HG03103 (cell line): ENCODE data around the gene OR2D3.
A peak's percentile ranks its signal among the peaks of the same experiment; 100 is the strongest.
"Not testable (repeated sequence)": the region's sequence is repeated elsewhere in the genome, so short reads cannot be mapped to it uniquely, and the experiment has no call there.

ENCODE experiments used
- ATAC-seq: cut with Tn5 transposase; IDR thresholded peaks from one replicate; pipeline ENCODE4 v1.9.1; 2021; ENCODE audit warnings: low read depth; ENCODE audit not compliant: unreplicated experiment

Gene OR2D3, protein sequence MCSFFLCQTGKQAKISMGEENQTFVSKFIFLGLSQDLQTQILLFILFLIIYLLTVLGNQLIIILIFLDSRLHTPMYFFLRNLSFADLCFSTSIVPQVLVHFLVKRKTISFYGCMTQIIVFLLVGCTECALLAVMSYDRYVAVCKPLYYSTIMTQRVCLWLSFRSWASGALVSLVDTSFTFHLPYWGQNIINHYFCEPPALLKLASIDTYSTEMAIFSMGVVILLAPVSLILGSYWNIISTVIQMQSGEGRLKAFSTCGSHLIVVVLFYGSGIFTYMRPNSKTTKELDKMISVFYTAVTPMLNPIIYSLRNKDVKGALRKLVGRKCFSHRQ

DNA sequence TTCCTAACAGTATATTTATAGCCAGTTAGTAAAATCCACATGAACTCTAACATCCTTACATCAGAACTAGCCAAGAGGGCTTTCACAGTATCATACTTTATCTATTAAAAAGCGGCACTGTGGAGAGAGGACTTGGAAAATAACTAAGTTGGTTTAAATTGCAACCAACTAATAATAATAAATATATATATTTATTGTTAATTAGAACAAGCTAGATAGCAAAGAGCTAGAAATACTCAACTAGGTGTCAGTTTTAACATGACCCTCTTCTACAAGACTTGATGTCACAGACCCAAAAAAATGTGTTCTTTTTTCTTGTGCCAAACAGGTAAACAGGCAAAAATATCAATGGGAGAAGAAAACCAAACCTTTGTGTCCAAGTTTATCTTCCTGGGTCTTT, at the start of gene OR2D3:
Gene OR2D3 (plus strand): TSS at position 301 of the 400 bp plus-strand sequence. CDS start 0 bp downstream, at position 301.
- ATAC-seq = no peak

DNA sequence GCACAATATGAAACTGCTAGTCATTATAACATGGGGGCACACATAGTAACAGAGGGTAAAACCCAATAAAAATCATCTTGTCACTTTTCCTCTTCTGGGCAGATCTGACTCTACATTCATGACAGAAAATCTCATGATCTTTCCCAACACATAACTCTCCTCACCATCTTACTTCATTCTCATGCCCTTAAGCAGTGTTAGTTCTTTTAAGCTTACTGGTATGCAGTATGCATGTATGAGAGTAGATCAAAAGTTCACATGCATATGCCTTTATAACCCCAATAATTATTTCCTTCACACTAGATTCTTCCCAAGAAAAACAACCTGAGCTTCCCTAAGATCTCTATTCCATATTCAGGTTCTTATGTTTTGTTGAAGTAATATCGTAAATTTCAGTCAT, 49.5 kb upstream of the OR2D3 start:
- ATAC-seq = no peak

DNA sequence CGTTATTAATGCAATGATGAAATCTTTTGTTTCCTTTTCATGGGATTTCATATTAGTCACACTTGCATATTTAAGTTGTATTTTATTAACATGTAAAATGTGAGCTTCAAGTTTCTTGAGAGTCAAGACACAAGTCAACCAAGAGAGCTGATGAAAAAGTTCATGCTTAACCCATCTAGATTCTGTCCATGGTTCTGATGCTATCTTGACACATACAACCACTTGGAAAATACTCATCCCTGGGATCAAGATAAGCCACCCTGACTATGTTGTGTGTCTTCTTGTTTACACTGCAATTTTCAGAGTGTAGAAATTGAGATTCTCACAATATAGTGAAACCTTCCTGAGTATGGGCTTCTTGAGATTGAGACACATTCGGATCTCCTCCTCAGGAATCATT, 45.0 kb upstream of the OR2D3 start:
- no peak for ATAC-seq

DNA sequence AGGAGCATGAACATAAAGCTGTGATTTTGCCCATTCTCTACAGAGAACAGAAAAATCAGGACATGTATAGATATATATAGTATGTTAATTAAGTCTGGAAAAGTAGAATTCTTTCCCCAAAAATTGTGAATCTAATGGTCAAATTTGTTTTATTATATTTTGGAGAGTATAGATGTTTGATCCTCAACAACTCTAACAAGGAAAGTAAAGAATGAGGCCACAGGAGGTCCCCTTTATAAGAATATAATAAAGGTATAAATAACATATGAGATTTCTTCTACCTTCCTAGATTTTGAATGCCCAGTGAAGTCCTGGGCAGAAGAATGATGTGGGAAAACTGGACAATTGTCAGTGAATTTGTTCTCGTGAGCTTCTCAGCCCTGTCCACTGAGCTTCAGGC, 44.5 kb upstream of the OR2D3 start, which contains the start of gene OR10A4:
Gene OR10A4 (plus strand): TSS at position 301 of the 400 bp plus-strand sequence. CDS start 23 bp downstream, at position 324.
- ATAC-seq = no peak

DNA sequence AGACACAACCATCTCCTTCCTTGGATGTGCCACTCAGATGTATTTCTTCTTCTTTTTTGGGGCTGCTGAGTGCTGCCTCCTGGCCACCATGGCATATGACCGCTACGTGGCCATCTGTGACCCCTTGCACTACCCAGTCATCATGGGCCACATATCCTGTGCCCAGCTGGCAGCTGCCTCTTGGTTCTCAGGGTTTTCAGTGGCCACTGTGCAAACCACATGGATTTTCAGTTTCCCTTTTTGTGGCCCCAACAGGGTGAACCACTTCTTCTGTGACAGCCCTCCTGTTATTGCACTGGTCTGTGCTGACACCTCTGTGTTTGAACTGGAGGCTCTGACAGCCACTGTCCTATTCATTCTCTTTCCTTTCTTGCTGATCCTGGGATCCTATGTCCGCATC, 43.9 kb upstream of the OR2D3 start:
- ATAC-seq = no peak

DNA sequence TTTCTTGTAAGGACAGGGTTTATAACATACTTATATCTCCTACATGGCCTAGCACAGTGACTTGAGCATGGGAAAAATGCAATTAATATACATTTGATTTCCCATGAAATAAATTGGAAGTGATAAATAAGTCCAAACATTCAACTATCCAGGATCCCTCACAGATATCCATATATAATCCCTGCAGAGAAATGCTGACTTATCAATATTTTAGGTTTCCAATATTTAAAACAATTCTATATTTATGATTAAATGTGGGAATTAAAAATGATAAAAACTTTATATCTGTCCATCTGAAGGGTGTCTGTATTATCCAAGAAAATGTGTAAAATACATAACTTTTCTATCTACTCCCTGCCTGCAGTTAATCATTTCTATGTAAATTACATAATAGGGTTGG, 38.1 kb upstream of the OR2D3 start:
- ATAC-seq = no peak

DNA sequence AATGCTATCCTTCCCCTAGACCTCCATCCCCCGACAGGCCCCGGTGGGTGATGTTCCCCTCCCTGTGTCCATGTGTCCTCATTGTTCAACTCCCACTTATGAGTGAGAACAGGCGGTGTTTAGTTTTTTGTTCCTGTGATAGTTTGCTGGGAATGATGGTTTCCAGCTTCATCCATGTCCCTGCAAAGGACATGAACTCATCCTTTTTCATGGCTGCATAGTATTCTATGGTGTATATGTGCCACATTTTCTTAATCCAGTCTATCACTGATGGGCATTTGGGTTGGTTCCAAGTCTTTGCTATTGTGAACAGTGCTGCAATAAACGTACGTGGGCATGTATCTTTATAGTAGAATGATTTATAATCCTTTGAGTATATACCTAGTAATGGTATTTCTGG, 33.1 kb upstream of the OR2D3 start:
- ATAC-seq = not testable (repeated sequence)

GRCh38 chr11:6888830-6889229, 32.0 kb upstream of the OR2D3 start:
- no peak for ATAC-seq

DNA sequence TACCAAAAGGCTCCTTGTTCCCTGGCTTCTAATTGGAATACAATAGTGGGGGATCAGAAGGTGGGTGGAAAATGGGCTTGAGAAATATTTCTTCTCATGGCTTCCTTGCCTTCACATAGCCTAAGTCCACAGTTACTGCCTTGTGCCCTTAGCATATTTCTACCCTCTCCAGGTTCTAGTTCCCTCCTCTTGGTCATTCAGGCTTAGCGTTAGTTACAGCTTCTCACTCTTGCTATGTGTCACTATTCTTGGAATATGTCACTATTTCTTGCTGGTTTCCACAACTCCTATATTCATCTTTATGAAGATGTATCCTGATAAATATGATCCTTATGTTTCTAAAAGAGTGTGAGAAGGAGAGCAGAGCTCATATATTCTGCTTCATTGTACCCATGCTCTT, 31.0 kb upstream of the OR2D3 start:
- no peak for ATAC-seq

GRCh38 chr11:6892400-6892799, 28.4 kb upstream of the OR2D3 start, which contains the start of gene OR2D2:
OR2D2 (minus strand) TSS chr11:6892500; CDS start chr11:6892500, 0 bp downstream.
- ATAC-seq = no peak

DNA sequence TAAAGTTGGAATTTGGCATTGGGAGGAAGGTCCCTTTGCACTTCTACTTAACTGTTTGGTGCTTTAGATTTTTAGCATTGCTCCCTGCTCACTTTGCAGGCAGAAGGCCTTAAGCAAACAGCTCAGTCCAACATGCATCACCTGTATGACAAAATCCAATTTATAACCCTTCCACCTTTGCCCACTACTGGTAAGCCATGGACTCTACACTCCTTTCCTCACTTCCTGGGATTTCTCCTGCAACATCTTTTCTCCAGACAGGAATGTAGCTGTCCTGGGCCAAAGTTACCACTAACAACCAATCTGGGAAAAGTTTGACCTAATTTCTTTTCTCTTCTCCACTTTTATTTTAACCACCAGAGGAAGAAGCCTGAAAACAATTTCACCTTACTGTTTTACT, 26.7 kb upstream of the OR2D3 start:
- no peak for ATAC-seq

GRCh38 chr11:6895010-6895409, 25.8 kb upstream of the OR2D3 start:
- peak; percentile 82 for ATAC-seq

DNA sequence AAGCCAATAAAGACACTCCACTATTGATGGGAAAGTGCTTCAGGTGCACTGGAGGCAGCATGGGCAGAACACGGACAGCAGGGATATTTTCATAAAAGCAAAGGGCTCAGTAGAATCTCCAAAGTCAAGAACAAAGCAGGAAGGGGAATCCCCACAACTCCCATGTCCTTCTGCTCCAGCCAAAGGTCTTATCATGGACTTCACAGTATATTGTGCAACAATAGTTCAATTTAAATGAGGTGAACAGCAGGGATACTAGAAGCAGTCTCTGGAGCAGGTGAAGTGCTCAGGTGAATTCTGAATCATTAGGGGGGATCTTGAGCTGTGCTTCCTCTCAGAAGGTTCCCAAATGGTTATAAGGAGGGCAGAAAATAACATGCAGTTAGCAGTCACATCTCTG, 21.9 kb upstream of the OR2D3 start:
- ATAC-seq = no peak

DNA sequence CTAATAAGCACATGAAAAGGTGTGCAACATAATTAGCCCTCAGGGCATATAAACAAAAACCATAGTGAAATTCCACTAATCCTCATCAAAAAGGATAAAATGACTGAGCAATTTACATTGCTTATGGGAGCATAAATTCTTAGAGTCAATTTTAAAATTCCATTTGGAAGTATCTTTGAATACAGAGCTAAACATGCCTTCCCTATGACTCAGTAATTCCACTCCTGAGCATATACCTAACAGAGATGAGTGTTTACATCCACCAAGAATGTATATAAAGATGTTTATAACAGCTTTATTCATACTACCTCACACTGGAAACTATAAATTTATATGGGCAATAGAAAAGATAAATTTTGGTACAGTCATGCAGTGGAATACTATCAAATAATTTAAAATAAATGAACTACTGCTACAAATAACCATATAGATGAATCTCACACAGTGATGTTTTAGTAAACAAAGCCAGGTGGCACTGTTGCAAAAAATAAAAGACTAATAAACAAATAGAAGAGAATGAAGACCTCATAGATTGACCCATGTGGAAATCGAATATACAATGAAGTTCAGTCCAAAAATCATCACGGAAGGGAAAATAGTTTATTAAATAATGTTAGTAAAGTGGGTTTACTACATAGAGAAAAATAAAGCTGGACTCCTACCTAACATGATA, 20.3 kb upstream of the OR2D3 start:
- ATAC-seq = no peak

DNA sequence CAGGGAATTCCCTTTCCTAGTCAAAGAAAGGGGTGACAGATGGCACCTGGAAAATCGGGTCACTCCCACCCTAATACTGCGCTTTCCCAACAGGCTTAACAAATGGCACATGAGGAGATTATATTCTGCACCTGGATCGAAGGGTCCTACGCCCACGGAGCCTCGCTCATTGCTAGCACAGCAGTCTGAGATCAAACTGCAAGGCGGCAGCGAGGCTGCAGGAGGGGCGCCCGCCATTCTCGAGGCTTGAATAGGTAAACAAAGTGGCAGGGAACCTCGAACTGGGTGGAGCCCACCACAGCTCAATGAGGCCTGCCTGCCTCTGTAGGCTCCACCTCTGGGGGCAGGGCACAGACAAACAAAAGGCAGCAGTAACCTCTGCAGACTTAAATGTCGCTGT, 16.0 kb upstream of the OR2D3 start:
- ATAC-seq = not testable (repeated sequence)

- no peak for ATAC-seq
Observed at GRCh38 chr11:6911378-6911777, 9.4 kb upstream of the OR2D3 start.

DNA sequence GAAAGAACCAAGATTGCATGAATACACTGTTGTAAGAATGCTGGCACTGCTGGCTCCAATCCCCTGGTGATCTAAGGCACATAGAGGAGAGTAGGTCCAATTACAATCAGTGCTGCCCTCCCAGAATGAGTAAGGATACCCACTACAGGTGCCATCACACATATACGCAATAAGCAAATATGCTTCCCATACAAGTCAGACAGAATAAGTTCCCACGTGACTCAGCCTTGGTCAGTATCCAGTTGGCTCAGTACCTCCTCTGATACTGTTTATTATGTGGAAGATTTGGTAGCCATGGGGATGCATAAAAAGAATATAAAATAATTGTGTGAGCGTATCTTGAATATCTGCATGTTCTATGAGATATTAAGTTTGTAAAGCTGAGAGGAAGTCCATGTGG, 8.9 kb upstream of the OR2D3 start:
- no peak for ATAC-seq

- ATAC-seq = no peak
Observed at GRCh38 chr11:6919698-6920097, 1.1 kb upstream of the OR2D3 start.

- no peak for ATAC-seq
Observed at GRCh38 chr11:6925007-6925577, 4.3 kb downstream of the OR2D3 start.

DNA sequence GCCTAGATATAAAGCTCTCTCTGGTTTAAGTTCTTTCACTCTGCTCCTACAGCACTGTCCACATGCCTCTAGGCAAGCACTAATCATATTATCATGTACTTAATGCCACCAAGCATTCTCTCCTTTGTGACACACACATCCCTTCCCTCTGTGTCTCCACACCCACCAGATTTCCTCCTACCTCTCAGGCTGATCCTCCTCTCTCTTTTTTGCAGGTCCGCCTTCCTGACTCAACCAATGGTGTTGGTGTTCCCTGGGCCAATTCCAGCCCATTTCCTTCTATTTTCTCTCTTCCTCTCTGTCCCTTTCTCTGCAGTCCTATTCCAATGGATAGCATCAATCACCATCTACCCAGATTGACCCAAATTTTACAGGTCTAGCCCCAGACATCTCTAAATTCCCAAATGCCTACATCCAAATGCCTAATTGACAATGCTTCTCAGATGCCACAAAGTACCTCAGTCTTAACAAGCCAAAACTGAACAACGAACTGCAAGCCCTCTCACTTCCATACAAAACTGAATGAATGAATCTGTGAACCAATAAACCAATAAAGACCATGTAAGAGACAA, 4.9 kb downstream of the OR2D3 start:
- ATAC-seq = peak; percentile 2
